ENCODE results near the gene GPR183. TPM values are rescaled to one million over a fixed set of nuclear protein-coding genes. Genes with fewer than 3 reads are reported as not detected.
"Not testable (repeated sequence)": the region's sequence is repeated elsewhere in the genome, so short reads cannot be mapped to it uniquely, and the experiment has no call there.

The GPR183 gene
- polyA plus RNA-seq, 1 donor = 2.4 TPM

DNA sequence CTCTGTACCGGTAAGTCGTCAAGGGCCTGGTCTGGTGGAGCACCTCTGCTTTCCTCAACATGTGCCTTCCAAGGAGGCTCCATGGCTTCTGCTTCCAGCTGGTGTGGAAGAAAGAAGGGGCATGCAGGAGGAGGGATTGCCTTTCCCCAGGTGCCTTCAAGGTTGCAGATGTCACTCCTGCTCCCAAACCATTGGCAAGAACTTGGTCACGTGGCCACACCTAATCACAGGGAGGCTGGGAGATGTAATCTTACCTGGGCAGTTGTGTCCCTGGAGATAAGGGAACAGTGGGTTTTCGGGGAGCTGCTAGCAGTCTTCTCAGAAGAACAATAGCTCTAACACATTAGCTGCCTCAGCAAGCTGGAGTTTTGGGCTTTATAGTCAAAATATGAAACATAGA, 39.3 kb downstream of the GPR183 start:
- DNase-seq = no peak

DNA sequence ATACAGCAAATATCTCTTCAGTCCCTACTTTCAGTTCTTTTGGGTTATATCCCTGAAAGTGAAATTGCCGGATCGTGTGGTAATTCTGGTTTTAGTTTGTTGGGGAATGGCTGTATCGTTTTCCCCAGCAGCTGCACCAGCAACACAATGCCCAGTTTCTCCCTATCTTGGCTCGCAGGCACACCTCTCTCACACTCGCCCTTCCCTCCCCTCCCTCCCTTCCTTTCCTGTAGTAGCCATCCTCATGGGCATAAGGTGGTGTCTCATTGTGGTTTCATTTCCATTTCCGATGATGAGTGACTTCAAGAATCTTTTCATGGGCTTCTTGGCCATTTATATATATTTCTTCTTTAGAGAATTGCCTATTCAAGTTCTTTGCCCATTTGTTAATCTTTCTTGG, 40.4 kb downstream of the GPR183 start:
- no peak for DNase-seq

DNA sequence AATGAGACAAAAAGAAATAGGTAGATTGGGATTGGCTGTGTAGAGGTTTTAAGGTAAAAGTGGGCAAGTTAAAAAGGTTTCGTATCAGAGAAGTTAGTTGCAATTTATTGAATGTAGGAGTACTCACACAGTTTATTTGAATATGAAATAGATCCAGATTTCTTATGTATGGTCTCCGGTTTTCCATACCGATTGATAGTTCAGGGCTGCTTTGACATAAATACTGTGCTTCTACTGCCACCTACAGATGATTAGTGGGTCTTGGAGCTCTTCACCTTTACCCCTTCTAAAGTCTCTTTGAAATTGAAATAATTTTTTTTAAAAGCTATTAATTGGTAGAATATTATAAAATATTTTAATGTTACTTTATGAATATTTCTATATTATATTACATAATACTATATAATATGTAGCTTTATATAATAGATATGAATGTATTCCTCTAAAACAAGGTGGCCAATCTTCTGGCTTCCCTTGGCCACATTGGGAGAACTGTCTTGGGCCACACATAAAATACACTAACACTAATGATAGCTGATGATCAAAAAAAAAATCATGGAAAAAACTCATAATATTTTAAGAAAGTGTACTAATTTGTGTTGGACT, 41.3 kb downstream of the GPR183 start:
- no peak for DNase-seq

DNA sequence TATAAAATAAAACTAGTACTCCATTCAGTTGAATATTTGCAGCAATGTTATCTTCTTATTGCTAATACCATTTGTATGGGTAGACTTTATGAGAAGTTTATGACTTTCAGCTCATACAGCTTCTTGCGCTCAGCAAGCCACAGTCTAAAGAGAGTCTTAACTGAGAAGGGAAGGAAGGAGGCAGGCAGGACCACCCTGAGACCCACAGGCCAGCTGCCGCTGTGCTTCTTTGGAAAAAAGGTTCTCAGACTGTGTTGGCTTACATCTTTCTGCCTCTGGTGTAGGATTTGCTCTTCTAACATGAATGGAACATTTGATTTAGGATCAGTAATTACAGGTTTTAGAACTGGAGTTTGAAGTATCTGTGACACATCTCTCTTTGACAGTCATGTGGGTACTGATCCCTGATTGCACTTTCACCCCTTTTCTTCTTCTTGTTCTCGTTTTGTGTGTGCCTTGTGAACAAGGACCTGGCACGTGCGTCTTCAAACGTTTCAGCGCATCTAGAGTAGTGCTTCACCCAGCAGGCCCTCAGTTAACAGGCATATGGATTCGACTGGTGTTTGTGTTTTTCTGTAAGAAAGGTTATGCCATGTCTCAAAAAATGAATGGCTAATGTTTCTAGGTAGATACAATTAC, 41.9 kb downstream of the GPR183 start:
- DNase-seq = no peak

DNA sequence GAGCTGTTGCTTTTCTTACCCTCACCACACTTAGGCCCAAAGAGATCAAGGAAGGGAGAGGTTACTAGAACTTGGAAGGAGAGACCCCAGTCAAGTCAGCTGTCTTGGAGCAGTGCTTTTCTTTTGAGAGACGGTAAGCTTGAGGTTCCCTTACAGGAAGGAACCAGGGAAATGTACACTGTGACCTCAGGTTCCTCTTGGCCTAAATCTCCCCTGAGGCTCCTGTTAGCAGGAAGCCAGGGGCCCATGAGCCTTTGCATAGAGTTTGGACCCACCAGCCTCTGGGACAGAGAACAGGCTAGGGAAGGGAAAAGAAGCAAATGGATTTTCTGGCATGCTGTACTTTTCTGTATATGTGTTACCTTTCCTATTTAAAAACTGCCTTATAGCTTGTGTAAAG, 43.1 kb downstream of the GPR183 start:
- DNase-seq = no peak

DNA sequence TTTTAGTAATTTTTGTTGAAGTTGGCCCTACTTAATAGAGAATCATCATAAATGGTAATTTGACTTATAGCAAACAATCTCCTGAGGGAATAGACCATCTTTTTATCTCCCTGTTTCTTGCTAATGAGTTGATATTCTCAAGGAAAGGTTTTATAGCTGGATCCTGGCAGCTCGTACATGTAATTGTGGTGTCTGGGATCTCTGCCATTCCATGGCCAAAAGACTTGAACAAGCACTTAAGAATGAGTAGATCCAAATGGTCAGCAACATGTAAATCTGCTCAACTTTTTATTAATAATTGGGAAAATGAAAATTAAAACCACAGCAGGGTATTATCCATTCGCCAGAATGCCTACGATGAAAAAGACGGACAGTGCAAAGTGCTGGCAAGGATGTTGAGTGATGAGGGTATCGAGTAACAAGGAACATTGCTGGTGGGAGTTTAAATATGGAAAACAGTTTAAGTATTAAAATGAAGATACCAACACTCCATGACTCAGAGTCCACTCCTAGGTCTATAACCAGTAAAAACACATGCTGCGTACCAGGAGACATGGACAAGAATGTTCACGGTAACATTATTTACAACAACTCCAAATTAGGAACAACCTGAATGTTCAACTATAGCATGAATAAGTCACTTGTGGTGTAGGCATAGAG, 43.9 kb downstream of the GPR183 start:
- no peak for DNase-seq

DNA sequence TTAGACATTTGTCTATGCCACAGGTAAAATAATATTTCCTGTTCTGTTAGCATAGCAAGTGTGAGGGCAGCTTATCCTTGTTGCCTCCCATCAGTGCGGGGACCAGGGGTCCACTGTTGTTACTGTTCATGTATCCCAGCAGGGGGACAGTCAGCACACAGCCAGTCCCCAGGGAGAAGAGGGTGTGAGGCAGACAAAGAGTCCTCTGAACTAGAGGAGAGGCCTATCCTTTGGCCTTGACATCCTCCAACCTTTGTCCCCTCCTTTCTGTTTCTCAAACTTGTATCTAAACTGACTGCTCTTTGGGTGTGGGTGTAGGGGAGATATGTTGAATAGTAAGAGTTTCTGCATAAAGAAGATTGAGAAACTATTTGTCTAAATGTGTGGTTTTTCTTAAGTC, 46.1 kb downstream of the GPR183 start:
- no peak for DNase-seq

DNA sequence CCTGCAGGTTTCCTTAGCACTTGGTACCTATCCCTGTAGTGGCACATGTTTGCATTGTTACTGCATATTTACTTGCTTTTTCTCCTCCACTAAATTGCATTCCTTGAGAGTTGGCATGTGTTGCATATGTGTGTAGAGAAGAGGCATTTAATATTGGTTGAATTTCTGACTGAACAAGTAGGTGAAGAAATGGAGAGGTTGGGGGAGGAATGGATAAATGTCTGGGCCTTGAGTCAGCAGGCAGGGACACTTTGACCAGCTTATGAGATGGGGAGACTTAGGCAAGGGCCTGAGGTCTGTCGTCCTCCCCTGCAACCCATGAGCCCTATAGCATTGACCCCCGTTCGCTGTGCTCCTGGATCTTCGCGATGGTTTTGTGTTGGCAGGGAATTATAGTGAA, 47.0 kb downstream of the GPR183 start:
- DNase-seq = no peak

DNA sequence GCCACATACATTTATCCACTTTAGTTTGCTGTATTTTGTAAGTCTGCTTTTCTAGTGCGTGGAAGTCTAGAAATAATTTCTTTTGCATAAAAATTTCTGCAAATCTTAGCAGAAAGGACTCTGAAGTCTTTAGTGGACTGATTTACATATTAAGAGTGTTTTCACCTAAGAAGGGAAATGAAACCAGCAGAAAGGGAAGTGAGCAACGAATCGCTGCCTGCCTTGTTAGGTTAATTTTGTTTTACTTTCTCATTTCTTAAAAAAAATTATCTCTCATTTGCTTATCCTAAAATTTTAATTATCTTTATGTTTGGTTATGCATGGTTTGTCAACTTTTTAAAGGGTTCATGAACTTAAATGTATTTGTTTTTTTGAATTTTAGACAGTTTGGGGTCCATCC, 48.3 kb downstream of the GPR183 start:
- no peak for DNase-seq

DNA sequence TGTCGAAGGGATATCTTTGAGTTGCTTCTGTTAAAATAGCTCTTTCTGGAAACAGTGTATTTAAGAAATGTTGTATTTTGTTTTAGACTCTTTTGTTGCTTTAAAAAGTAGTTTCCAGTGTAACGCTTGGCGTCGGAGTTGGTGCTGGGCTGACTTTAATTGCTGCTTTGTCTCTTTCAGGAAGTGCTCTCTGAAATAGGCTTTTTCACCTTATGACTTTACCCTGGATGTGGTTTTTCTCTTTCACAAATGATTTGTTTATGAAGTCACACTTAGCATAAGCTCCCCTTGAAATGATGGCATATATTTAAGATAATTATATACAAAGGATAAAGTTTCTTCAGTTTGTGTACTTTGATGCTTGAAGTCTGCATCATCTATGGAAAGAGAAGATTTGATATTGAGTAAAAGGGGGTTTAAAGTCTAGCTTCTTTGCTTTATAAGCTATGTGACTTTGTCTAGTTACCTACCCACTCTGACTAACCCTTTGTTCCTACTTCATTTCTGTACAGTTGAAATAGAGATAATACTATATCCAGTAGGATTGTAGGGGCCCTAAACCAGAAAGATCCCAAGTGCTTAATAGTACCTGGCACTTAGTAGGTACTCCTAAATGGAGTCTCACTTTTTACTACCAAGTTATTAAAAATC, 48.9 kb downstream of the GPR183 start, which contains the start of gene GPR18:
GPR18 (minus strand) TSS at position 170 of the 651 bp plus-strand sequence. CDS start 2,507 bp downstream, outside the sequence.
- DNase-seq = no peak

DNA sequence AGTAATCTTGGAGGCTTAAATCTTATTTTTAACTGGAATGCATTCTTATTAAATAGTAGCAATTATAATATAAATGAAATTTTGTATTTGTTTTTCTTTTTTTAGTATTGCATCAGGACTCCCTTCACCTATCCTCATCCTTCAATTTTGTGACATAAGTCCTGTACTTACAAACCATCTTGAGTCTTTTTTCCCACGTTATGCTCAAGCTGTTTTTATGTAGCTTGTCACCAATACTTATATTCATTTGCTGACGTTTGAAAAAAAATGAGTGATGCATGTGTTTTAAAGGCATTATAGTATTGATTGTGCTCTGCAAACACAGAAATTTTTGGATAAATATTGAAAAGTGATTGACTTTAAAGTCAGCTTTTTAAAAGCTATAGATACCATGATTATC, 49.9 kb downstream of the GPR183 start:
- DNase-seq = no peak

DNA sequence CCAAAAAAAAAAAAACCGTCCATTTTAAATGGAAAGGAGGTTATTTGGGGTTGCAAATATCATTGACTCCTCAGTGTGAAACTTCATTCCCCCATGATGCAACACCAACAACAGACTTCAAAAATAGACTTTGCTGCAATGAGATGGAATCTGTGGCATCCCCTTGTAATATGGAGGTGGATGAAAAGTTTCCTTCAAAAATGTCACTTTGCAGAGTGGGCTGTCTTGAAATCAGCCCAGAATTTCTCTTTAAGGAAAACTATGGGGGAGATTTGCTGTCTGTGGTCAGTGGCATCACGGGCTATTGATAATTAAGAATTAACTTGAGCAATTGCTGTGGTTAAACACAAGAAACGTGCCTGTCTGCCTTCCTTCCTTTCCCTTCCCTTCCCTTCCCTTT, 50.5 kb downstream of the GPR183 start:
- no peak for DNase-seq

DNA sequence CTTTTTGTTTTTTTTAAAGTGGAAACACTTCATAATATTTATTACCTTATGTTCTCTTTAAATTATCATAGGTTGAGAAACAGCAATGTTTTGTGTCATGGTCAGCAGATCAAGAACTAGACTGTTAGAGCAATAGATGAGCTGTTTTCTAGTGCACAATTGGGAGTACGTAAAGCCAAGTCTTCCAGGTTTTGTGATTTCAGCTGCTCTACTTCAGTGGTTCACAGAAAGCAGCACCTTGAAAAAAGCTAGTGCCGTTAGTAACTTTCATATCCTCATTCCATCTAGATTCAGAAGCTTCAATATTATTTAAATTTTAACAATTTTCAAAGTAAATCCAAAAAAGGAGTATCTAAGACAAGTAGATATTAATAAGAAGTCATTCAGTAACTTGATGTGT, 50.9 kb downstream of the GPR183 start:
- no peak for DNase-seq

DNA sequence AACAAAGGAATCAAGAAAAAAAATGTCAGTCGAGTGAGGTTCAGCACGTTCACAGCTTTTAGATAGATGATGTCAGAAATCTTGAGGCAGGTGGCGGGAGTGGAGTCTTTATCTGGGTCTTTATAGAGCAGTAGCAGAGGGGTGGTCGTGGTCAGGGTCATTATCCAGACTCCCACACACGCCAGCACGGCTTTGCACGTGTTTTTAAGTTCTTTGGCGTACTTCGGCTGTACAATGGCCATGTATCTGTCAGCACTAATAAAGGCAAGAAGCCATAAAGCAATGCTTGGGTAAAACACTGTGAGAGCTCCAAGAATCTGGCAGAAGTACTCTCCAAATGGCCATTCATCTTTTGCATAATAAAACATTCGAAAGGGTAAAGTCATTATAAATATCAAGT, 51.9 kb downstream of the GPR183 start:
- DNase-seq = no peak

DNA sequence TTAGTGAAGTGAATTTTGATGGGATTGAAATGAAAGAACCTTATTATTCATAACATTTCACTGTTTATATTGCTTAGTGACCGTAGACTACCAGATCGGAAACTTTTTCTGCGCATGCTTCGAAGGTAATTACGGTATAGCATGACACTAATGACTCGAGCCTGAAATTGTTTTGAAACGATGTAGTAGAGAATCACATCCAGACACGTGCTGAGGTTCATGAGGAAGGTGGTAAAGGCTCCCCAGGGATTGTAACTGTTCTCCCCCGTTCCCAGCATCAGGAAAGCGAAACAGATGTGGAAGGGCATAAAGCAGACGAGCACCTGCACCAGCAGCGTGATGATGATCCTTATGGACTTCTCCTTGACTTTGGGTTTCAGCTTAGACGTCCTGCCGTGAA, 52.4 kb downstream of the GPR183 start:
- no peak for DNase-seq

DNA sequence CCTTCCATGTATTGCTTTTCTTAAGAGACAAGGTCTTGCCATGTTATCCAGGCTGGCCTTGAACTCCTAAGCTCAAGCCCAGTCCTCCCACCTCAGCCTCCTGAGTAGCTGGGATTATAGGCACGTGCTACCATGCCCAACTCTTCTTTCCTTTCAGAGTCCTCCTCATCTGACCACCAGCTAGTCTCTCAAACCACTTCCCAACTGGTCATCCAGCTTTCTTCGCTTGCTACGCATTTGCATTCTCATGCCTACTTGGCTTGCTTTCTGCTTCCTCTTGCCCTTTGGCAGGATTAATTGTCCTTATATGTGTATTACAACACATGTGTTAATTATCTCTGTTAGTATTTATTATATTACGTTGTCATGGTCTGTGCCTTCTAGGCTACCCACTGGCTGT, 55.3 kb downstream of the GPR183 start:
- DNase-seq = no peak

DNA sequence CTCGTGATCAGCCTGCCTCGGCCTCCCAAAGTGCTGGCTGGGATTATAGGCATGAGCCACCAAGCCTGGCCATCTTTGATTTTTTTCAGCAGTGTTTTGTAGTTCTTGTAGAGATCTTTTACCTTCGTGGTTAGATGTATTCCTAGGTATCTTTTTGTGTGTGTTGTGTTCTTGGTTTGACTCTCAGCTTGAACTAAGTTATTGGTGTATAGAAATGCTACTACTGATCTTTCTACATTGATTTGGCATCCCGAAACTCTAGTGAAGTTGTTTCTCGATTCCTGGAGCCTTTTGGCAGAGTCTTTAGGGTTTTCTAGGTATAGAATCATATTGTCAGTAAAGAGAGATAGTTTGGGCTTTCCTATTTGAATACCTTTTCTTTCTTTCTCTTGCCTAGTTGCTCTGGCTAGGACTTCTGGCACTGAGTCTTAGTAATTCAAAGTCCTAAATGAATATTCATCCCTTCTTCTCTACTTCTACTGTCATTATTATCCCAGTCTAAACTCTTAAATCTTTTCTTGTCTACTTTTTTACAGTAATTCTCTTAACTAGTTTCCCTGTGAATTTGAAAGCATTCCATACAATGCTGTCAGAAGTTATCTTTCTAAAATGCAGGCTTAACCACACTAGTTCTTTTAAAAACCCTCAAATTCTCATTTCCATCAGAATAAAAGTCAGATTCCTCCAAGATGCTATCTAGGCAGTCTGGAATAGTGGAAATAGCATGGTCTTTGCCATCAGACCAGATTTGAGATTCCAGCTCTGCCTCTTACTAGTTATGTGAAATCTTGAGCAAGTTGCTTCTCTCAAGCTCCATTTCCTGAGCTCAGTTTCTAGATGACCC, 56.0 kb downstream of the GPR183 start:
- no peak for DNase-seq

DNA sequence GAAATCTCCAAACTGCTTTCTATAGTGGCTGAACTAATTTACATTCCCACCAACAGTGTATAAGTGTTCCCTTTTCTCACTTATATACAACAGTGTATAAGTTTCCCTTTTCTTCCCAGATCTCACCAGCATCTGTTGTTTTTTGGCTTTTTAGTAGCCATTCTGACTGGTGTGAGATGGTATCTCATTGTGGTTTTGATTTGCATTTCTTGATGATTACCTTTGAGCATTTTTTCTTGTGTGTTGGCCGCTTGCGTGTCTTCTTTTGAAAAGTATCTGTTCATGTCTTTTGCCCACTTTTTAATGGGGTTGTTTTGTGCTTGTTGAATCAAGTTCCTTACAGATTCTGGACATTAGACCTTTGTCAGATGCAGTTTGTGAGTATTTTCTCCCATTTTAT, 57.6 kb downstream of the GPR183 start:
- not testable (repeated sequence) for DNase-seq

DNA sequence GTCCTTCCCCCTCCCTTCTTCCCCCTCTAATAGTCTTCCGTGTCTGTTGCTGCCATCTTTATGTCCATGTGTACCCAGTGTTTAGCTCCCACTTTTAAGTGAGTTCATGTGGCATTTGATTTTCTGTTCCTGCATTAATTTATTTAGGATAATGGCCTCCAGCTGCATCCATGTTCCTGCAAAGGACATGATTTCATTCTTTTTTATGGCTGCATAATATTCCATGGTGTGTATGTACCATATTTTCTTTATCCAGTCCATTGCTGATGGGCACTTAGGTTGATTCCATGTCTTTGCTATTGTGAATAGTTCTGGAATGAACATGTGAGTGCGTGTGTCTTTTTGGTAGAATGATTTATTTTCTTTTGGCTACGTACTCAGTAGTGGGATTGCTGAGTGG, 58.0 kb downstream of the GPR183 start:
- DNase-seq = not testable (repeated sequence)

DNA sequence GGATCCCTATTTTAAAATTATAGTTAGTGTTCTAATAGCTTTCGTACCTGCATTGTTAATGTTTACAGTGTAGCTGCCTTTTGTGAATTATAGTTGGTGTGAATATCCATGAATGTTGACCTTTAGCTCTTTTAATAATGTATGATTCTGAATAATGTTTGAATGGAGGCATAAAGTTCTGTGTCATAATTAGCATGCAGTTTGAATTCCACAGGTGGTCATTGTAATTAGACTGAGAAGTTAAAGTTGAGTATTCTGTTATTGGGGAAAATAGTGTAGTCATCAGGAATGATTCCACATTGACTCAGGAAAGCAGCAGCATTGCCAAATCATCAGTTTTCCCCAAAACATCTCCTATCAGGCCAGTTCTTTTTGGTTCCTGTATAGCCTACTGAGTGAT, 61.1 kb downstream of the GPR183 start:
- no peak for DNase-seq

Measured in hindlimb muscle (tissue), 1 donor.